Measurements from ENCODE around the gene ESRRA. TPM values are rescaled to one million over a fixed set of nuclear protein-coding genes. Genes with fewer than 3 reads are reported as not detected.

ESRRA gene
- total and polyA plus RNA-seq, 10 of the 15 experiments (the other 5 are each of a cell fraction or from before 2014, with no cell fraction given), result 0.32 to 48.9 (median 12.6) TPM

DNA sequence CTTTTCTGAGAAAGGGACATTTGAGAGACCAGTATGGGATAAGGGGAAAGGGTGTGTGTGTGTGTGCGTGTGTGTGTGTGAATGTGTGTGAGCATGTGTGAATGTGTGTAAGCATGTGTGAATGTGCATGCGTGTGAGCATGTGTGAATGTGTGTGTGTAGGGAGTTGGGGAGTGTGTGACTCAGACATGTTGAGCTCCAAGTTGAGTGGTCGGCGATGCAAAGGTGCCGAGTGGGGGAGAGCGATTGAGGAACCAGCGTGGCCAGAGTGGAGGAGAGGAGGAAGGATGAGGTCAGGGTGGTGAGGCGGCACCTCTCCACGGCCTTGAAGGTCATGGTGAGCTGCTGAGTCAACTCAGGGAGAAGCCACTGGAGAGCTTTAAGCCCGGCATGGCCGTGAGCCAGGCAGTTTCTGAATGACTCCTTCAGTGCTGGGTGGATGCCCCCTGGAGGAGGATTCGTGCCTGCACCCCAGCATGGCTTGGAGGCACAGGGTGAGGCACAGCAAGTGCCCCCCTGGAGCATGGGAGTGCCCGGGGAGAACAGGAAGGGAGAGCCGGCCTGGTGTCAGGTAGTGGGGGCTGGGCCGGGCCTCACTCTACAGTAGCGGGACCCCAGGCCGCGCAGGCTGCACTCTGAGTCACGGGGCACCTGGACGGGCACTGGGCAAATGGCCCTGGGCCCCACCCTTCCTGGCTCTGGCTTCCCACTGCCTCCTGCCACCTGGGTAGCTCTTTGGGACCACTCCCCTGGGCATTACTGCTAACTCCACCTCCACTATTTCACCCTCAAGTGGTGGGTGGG is 26.4 kb downstream of the ESRRA start (continued):
- TF ChIP-seq CUX1 (IDR thresholded peaks at IDR 0.05; ENCODE audit: insufficient replicate concordance, low read depth, low read length) (no peak), NFIC (IDR thresholded peaks at IDR 0.05; ENCODE audit: low read depth, low read length) (no peak; the same call in 1 of the 2 replicates), ATF3 (IDR thresholded peaks at IDR 0.05; ENCODE audit: borderline replicate concordance, extremely low read depth, low read depth, low read length) (no peak), MYB (IDR thresholded peaks at IDR 0.05; ENCODE audit: borderline replicate concordance, low read depth, low read length) (no peak), SUPT20H (IDR thresholded peaks at IDR 0.05; ENCODE audit: borderline replicate concordance, control insufficient read depth, low read depth, low read length) (no peak), SMAD5 (IDR thresholded peaks at IDR 0.05; ENCODE audit: low read depth) (no peak), CBFB (IDR thresholded peaks at IDR 0.05; ENCODE audit: low read depth) (no peak), WRNIP1 (IDR thresholded peaks at IDR 0.05; ENCODE audit: borderline replicate concordance, low read depth, low read length) (no peak), SMC3 (IDR thresholded peaks at IDR 0.05; ENCODE audit: borderline replicate concordance, low read length) (peak; percentile 64; the same call in 1 of the 2 replicates), FOS (IDR thresholded peaks at IDR 0.05; ENCODE audit: borderline replicate concordance, extremely low read depth, insufficient read length) (no peak), GATAD2B (conservative IDR thresholded peaks at IDR 0.05; ENCODE audit: low read depth) (peak; percentile 81), ZBTB40 (IDR thresholded peaks at IDR 0.05; ENCODE audit: borderline replicate concordance) (no peak)
- TF ChIP-seq, protein P1, sequence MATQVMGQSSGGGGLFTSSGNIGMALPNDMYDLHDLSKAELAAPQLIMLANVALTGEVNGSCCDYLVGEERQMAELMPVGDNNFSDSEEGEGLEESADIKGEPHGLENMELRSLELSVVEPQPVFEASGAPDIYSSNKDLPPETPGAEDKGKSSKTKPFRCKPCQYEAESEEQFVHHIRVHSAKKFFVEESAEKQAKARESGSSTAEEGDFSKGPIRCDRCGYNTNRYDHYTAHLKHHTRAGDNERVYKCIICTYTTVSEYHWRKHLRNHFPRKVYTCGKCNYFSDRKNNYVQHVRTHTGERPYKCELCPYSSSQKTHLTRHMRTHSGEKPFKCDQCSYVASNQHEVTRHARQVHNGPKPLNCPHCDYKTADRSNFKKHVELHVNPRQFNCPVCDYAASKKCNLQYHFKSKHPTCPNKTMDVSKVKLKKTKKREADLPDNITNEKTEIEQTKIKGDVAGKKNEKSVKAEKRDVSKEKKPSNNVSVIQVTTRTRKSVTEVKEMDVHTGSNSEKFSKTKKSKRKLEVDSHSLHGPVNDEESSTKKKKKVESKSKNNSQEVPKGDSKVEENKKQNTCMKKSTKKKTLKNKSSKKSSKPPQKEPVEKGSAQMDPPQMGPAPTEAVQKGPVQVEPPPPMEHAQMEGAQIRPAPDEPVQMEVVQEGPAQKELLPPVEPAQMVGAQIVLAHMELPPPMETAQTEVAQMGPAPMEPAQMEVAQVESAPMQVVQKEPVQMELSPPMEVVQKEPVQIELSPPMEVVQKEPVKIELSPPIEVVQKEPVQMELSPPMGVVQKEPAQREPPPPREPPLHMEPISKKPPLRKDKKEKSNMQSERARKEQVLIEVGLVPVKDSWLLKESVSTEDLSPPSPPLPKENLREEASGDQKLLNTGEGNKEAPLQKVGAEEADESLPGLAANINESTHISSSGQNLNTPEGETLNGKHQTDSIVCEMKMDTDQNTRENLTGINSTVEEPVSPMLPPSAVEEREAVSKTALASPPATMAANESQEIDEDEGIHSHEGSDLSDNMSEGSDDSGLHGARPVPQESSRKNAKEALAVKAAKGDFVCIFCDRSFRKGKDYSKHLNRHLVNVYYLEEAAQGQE (IDR thresholded peaks at IDR 0.05; ENCODE audit: low read depth, low read length), result no peak
- TF ChIP-seq, protein P2, sequence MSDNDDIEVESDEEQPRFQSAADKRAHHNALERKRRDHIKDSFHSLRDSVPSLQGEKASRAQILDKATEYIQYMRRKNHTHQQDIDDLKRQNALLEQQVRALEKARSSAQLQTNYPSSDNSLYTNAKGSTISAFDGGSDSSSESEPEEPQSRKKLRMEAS (IDR thresholded peaks at IDR 0.05; ENCODE audit: low read depth, low read length), result no peak; the same call in 1 of the 2 replicates
